ENCODE measurements around the gene SLC30A4.

SLC30A4 gene

DNA sequence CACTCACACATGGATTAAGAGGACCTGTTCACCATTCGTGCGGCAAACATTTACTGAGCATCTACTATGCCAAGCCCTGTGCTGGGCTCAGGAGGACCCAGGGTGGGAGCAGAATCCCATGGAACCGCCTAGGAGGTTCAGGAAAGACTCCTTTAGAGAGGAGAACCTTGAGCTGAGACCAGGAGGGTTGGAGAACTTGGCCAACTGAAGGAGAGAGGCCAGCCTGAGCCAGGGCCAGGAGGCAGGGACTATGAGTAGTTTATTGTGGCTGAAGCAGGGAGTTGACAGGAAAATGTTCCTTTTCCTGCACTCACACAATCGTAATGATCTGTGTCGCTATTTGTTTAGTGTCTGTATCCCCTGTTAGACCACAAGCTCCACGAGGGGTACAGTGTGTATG lies 71.3 kb downstream of the SLC30A4 start:
- no peak for DNase-seq (ENCODE audit: low spot score)

DNA sequence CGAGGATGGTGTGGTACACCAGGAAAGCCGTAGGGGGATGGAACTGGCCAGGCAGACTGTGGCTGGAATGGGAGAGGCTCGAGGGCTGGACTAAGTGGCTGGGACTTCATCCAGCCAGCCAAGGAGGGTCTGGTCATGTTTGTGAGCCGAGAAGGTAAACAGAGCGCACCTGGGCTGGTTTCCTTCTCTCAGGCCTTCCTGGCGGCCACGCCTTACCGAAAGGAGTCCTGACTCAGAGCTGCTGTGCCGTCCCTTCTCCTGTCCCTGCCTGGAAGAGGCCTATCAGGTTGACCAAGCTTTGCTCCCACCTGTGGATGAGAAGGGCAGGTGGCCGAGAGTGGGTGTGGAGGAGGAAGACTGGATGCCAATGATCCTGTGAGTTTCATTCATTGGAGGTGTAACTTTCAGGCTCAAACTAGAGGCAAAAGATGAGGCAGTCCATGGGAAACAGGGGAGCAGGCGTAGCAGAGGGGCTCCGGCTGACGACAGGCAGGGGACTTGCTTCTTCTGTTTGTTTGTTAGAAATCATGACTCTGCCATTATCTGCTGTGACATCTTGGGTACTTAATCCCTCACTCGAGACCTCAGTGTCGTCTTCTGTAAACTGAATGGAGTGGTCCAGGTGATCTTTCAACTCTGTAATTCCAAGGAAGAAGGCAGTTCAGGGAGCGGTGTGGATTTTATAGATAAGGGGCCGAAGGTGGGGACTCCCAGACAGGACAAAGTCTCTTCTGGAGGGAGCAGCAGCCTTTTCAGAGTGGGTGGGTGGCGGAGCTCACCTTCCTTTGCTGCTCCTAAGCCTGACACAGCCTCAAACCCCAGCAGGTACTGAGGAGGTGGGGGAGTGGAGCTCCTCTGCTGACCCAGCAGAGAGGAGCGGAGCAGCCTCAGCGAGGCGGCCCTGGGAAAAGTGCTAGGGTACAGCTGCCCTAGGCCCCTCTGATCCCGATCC lies 72.4 kb downstream of the SLC30A4 start:
- DNase-seq (ENCODE audit: low spot score), result no peak

GRCh38 chr15:45449395-45449794 lies 73.2 kb downstream of the SLC30A4 start:
- DNase-seq (ENCODE audit: low spot score), result no peak

- DNase-seq (ENCODE audit: low spot score), result no peak
These were observed 74.3 kb downstream of the SLC30A4 start for GRCh38 chr15:45448066-45448915.

DNA sequence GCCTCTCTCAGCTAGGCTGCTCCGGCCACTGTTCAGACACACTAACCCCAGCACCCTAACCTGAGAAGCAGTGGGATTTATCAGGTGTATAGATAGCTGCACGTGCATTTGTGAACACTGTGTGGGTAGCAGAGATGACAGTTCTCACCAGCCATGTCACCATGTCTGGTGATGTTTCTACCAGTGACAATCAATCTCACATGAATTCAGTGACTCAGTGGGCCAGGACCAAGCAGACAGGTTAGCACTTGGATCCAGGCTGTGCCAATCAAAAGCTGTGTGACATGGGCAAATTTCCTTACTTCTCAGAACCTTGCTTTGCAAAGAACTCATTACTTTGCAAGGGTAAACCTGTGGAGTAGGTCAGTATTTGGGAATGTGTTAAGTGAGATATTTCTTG lies 78.9 kb downstream of the SLC30A4 start:
- no peak for DNase-seq (ENCODE audit: low spot score)

DNA sequence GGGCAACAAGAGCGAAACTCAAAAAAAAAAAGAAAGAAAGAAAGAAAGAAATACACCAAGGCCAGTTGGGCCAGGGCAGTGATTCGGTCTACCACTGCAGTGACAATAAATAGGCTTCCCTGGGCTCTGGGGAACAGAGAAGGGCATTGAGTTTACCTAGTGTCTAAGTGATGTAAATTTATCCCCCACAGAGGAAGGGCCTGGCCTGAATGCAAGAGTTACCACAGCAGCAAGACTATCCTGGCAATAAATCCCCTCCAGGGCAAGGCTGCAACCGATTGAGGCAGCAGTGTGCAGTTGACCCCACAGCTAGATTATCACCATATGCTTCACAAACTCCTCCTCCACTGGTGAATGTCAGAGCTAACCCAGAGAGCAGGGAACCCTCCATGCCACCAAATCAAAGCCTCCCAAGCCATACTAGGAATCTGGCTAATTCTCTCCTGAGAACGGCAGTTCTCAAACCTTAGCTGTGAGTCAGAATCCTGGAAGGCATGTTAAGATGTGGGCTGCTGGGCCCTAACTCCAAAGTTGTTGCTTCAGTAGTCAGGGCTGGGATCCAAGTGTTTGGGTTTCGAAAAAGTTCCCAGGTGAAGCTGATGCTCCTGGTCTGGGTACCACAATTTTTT lies 79.9 kb downstream of the SLC30A4 start:
- DNase-seq (ENCODE audit: low spot score), result peak; percentile 79

DNA sequence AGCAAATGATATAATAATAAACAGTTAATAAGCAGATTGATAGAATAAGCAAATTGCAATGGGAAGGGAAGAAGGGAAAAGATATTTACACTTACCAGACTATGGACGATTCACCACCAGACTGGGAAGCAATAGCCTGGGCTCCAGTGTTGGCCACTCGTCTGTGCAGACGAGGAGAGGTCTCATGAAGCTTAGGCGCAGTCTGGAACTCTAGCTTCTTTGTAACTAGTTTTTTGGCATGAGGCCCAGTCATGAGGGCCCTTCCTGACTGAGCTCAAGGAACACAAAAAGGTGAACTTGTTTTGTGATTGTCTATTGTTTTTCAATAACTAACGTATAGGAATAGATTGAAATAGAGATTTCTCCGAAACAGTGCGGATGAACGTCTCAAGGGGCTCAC lies 80.9 kb downstream of the SLC30A4 start:
- no peak for DNase-seq (ENCODE audit: low spot score)

- DNase-seq (ENCODE audit: low spot score), result no peak
These were observed 81.5 kb downstream of the SLC30A4 start for GRCh38 chr15:45441036-45441435.

DNA sequence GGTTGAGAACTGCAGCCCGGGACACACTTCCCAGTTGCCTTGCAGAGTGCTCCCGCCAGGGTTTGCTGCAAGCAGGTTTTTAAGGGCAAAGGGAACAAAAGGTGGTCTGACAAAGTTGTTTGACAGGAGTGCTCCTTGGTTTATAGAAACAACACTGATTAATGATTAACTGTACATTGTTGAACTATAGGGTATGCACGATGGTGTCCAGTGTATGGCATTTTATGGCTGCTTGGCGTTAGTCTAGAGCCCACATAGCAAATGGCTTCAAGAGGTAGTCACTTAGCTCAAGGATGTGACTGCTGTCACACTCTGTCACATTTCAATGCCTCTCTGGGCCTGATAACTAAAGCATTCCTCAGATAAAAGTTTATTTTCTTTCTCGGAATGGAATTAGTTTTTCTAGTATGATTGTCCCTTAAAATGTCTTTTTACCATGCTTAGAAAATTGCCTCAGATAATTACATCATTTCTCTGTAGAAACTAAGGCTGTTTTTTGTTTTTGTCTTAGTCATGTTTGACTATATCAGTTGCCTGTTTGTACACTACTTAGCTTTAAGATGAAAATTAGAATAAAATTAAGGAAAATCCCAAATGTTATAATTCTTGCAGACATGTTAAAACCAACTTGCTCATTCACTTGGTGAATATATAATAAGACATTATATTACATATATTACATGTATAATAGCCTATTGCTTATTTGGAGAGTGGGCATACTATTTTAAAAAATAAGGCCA lies 82.9 kb downstream of the SLC30A4 start:
- no peak for DNase-seq (ENCODE audit: low spot score)

GRCh38 chr15:45435124-45435903 lies 87.2 kb downstream of the SLC30A4 start:
- no peak for DNase-seq (ENCODE audit: low spot score)

- no peak for DNase-seq (ENCODE audit: low spot score)
These were observed 88.4 kb downstream of the SLC30A4 start for GRCh38 chr15:45434078-45434567.

GRCh38 chr15:45431511-45431910 lies 91.0 kb downstream of the SLC30A4 start:
- no peak for DNase-seq (ENCODE audit: low spot score)

DNA sequence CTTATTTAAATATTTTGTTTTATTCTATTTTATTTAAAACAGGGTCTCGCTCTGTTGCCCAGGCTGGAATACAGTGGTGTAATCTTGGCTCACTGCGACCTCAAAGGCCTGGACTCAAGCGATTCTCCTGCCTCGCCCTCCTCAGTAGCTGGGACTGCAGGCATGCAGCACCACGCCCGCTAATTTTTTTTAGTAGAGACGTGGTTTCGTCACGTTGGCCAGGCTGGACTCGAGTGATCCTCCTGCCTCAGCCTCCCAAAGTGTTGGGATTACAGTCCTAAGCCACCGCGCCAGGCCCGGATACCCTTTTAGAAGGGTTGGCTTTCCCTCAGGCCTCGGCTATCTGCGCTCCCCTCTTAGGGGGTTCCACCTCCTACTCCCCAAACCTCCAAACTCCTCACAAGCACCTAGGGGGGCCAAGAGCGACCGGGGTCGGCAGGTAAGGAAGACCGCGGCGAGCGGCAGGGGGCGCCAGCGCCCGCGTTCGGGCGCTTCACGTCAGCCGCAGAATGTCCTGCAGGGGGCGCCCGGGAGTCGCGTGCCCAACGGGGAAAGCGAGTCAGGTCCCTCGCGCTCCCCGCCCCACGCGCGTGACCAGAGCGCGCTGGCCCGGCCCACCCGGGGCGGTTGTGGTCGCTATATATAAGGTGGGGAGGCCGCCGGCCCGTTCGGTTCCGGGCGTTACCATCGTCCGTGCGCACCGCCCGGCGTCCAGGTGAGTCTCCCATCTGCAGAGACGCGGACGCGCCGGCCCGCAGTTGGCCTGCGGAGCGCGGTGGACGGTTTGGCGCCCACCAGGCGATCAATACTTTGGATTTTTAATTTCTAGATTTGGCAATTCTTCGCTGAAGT lies 92.4 kb downstream of the SLC30A4 start:
- DNase-seq (ENCODE audit: low spot score), result peak; percentile 78
